H1 (cell line): ENCODE results near the gene CMKLR1. TPM values are rescaled to one million over a fixed set of nuclear protein-coding genes. Genes with fewer than 3 reads are reported as not detected.

ENCODE experiments used
- CTCF ChIA-PET: fragments of 300-600 bp; sonication (Branson Sonifier 250); formaldehyde crosslinking; loops from one replicate; lab custom pipeline; 2021; ENCODE audit not compliant: partially characterized antibody; lab: Charles Lee
- POLR2A ChIA-PET: fragments of 300-600 bp; sonication (Branson Sonifier 250); formaldehyde crosslinking; loops from one replicate; lab custom pipeline; 2021; ENCODE audit warnings: inconsistent platforms; ENCODE audit not compliant: partially characterized antibody; lab: Charles Lee
- DNase-seq, 2 experiments: peaks; one replicate each; pipeline versions ENCODE4 v3.0.0 to v3.0.0-alpha.2; 2010 to 2022; ENCODE audit warnings: low spot score in 2 of 2, low read depth in 1 of 2, mixed read lengths in 1 of 2
- FAIRE-seq: peaks from 2 replicates; lab custom pipeline; 2011; peaks lifted over from hg19 to GRCh38; lab: Jason Lieb, UNC
- H2AFZ ChIP-seq: 2 replicates; pipeline ENCODE4 v1.8.1; 2012; ENCODE audit warnings: low read length, inconsistent platforms
- H2AK5ac ChIP-seq: 2 replicates; pipeline ENCODE4 v1.6.1; 2013; ENCODE audit warnings: low read depth, low read length
- H2BK120ac ChIP-seq: replicated peaks from 2 replicates; pipeline ENCODE3; 2013; ENCODE audit warnings: low read depth, low read length, inconsistent platforms
- H2BK12ac ChIP-seq: 2 replicates; pipeline ENCODE4 v1.6.1; 2013; ENCODE audit warnings: low read depth, low read length
- H2BK15ac ChIP-seq: 2 replicates; pipeline ENCODE4 v1.6.1; 2013; ENCODE audit warnings: low read length
- H2BK20ac ChIP-seq: 2 replicates; pipeline ENCODE4 v1.6.1; 2013; ENCODE audit warnings: low read length
- H2BK5ac ChIP-seq: 2 replicates; pipeline ENCODE4 v1.6.1; 2013; ENCODE audit warnings: low read depth, low read length
- H3K14ac ChIP-seq: 2 replicates; pipeline ENCODE4 v1.6.1; 2013; ENCODE audit warnings: inconsistent platforms; ENCODE audit not compliant: insufficient read length
- H3K18ac ChIP-seq: 2 replicates; pipeline ENCODE4 v1.6.1; 2013; ENCODE audit warnings: low read length; ENCODE audit errors: extremely low read depth
- H3K23ac ChIP-seq: 2 replicates; pipeline ENCODE4 v1.6.1; 2013; ENCODE audit warnings: inconsistent platforms; ENCODE audit not compliant: insufficient read length
- H3K23me2 ChIP-seq: 2 replicates; pipeline ENCODE4 v1.6.1; 2013; ENCODE audit warnings: low read depth, low read length
- H3K27ac ChIP-seq: 2 replicates; pipeline ENCODE4 v1.6.1; 2011; ENCODE audit warnings: low read depth, low read length, inconsistent platforms
- H3K27me3 ChIP-seq, 4 experiments: replicated peaks in 1 of 4; 1 replicate in 1 of 4; 2 replicates in 3 of 4; pipeline versions ENCODE4 v1.6.1 to v1.8.1; 2011 to 2013; ENCODE audit warnings: low read length in 3 of 4, mild to moderate bottlenecking in 3 of 4, inconsistent platforms in 2 of 4, mixed read lengths in 2 of 4, moderate library complexity in 1 of 4; ENCODE audit not compliant: control insufficient read depth in 3 of 4, insufficient read depth in 3 of 4; ENCODE audit errors: extremely low read depth in 1 of 4
- H3K36me3 ChIP-seq, 4 experiments: 2 replicates each; pipeline versions ENCODE4 v1.6.1 to v1.8.1; 2011 to 2013; ENCODE audit warnings: mild to moderate bottlenecking in 4 of 4, low read length in 3 of 4, moderate library complexity in 2 of 4, control low read depth in 1 of 4, inconsistent platforms in 1 of 4; ENCODE audit not compliant: insufficient read depth in 4 of 4, control insufficient read depth in 2 of 4
- H3K4ac ChIP-seq: replicated peaks from 2 replicates; pipeline ENCODE3; 2013; ENCODE audit warnings: low read length, low read depth, mixed read lengths, inconsistent platforms; ENCODE audit not compliant: insufficient read length
- H3K4me1 ChIP-seq, 4 experiments: replicated peaks in 1 of 4; 1 replicate in 1 of 4; 2 replicates in 3 of 4; pipeline versions ENCODE4 v1.6.1 to v1.8.1; 2011 to 2013; ENCODE audit warnings: low read length in 3 of 4, inconsistent platforms in 2 of 4, mixed read lengths in 1 of 4; ENCODE audit not compliant: insufficient read depth in 4 of 4, control insufficient read depth in 3 of 4
- H3K4me2 ChIP-seq, 2 experiments: 2 replicates each; pipeline versions ENCODE4 v1.6.1 to v1.8.1; 2011 to 2013; ENCODE audit warnings: low read depth in 2 of 2, low read length in 2 of 2, control low read depth in 1 of 2, inconsistent platforms in 1 of 2, mild to moderate bottlenecking in 1 of 2; ENCODE audit not compliant: insufficient read depth in 1 of 2
- H3K4me3 ChIP-seq, 4 experiments: fragments of 200-600, 300-600 bp in 1 of 4; sonication (generic), shearing (Covaris generic), sonication (Bioruptor Twin) in 1 of 4; 2 replicates each; pipeline versions ENCODE4 v1.5.1 to v1.8.1; 2011 to 2016; ENCODE audit warnings: low read length in 4 of 4, low read depth in 3 of 4, control low read depth in 2 of 4, inconsistent platforms in 2 of 4, mild to moderate bottlenecking in 2 of 4, mixed read lengths in 1 of 4, moderate library complexity in 1 of 4; ENCODE audit not compliant: insufficient read depth in 2 of 4; ENCODE audit errors: extremely low read depth in 1 of 4
- H3K56ac ChIP-seq: replicated peaks from 2 replicates; pipeline ENCODE3; 2013; ENCODE audit warnings: low read depth, mild to moderate bottlenecking, mixed read lengths, low read length, inconsistent platforms; ENCODE audit not compliant: insufficient read length
- H3K79me1 ChIP-seq: 2 replicates; pipeline ENCODE4 v1.6.1; 2013; ENCODE audit warnings: low read depth, low read length, control low read depth
- H3K79me2 ChIP-seq, 2 experiments: 2 replicates each; pipeline versions ENCODE4 v1.6.1 to v1.8.1; 2012 to 2013; ENCODE audit warnings: low read length in 2 of 2, mild to moderate bottlenecking in 2 of 2, inconsistent platforms in 1 of 2; ENCODE audit not compliant: insufficient read depth in 2 of 2, control insufficient read depth in 1 of 2
- H3K9ac ChIP-seq, 4 experiments: replicated peaks in 1 of 4; 1 replicate in 1 of 4; 2 replicates in 3 of 4; pipeline versions ENCODE4 v1.6.1 to v1.8.1; 2011 to 2013; ENCODE audit warnings: low read depth in 3 of 4, low read length in 3 of 4, control low read depth in 2 of 4, mild to moderate bottlenecking in 2 of 4, moderate library complexity in 2 of 4, inconsistent platforms in 1 of 4; ENCODE audit errors: extremely low read depth in 1 of 4
- H3K9me3 ChIP-seq, 2 experiments: 2 replicates each; pipeline versions ENCODE4 v1.6.1 to v1.8.1; 2012 to 2013; ENCODE audit warnings: mild to moderate bottlenecking in 2 of 2, moderate library complexity in 2 of 2, control low read depth in 1 of 2, inconsistent platforms in 1 of 2, low read depth in 1 of 2, low read length in 1 of 2, mixed read lengths in 1 of 2; ENCODE audit not compliant: insufficient read depth in 2 of 2
- H4K20me1 ChIP-seq, 2 experiments: replicated peaks in 1 of 2; 2 replicates each; pipeline versions ENCODE3 to v1.8.1; 2011 to 2013; ENCODE audit warnings: inconsistent platforms in 2 of 2, low read length in 2 of 2, mild to moderate bottlenecking in 1 of 2; ENCODE audit not compliant: insufficient read depth in 2 of 2, control insufficient read depth in 1 of 2
- H4K5ac ChIP-seq: 2 replicates; pipeline ENCODE4 v1.6.1; 2013; ENCODE audit warnings: low read length, low read depth, mixed read lengths, inconsistent platforms; ENCODE audit not compliant: insufficient read length
- H4K8ac ChIP-seq: 2 replicates; pipeline ENCODE4 v1.8.0; 2013; ENCODE audit warnings: mild to moderate bottlenecking, moderate library complexity, low read length, inconsistent platforms; ENCODE audit not compliant: insufficient read depth; ENCODE audit errors: extremely low read depth
- H4K91ac ChIP-seq: replicated peaks from 2 replicates; pipeline ENCODE3; 2013; ENCODE audit warnings: low read length, mixed read lengths, inconsistent platforms; ENCODE audit not compliant: insufficient read length
- KDM4A ChIP-seq: IDR thresholded peaks from one replicate; pipeline ENCODE4 v1.7.1; 2012; ENCODE audit warnings: low read depth, mild to moderate bottlenecking, moderate library complexity, low read length, inconsistent platforms; ENCODE audit not compliant: severe bottlenecking
- NANOG ChIP-seq: IDR thresholded peaks from 2 replicates; pipeline ENCODE4 v1.6.1; 2011; ENCODE audit warnings: low read length, low read depth, mild to moderate bottlenecking, inconsistent platforms; ENCODE audit not compliant: insufficient read depth, poor library complexity, severe bottlenecking
- POLR2AphosphoS5 ChIP-seq: IDR thresholded peaks from 2 replicates; pipeline ENCODE4 v1.6.1; 2011; ENCODE audit warnings: low read depth, low read length
- SRF ChIP-seq: IDR thresholded peaks from 2 replicates; pipeline ENCODE4 v1.6.1; 2011; ENCODE audit warnings: mild to moderate bottlenecking, low read depth, low read length, moderate library complexity
- YY1 ChIP-seq: IDR thresholded peaks from 2 replicates; pipeline ENCODE4 v1.6.1; 2011; ENCODE audit warnings: low read depth, mild to moderate bottlenecking, low read length
- WGBS, 2 experiments: shearing (Covaris generic) in 1 of 2; methylation state at CpG; one replicate each; pipeline versions ENCODE4 v1.1.6 to v1.1.7; 2013 to 2015; ENCODE audit warnings: low lambda C conversion rate in 2 of 2, mixed read lengths in 2 of 2, inconsistent platforms in 1 of 2, low coverage in 1 of 2, missing lambda C conversion rate in 1 of 2; ENCODE audit not compliant: insufficient replicate concordance in 2 of 2, insufficient coverage in 1 of 2, insufficient read length in 1 of 2; ENCODE audit errors: extremely low coverage in 1 of 2, missing lambda C conversion rate in 1 of 2; 5-methylcytosine and 5-hydroxymethylcytosine counted together
- polyA plus RNA-seq, 7 experiments: library from polyadenylated mRNA; depleted of rRNA in 3 of 7; stranded (reverse) in 5 of 7; unstranded in 2 of 7; fragments of >200 nt in 5 of 7; fragments of 200-250 nt in 2 of 7; gene quantifications; 1 replicate in 5 of 7; 2 replicates in 1 of 7; 4 replicates in 1 of 7; pipeline versions ENCODE4 v1.2.1 to v1.2.3, GENCODE V29; 2011 to 2013; ENCODE audit warnings: missing spikeins in 2 of 7, mixed read lengths in 2 of 7
- total RNA-seq: library from RNA; stranded (reverse); fragmentation: NEBNext Ultra II Directional; extraction: Animal tissue kit (Norgen Biotek cat#: 25700); gene quantifications from 2 replicates; pipeline ENCODE4 v1.2.1, GENCODE V29; 2021

The CMKLR1 gene
- total and polyA plus RNA-seq, 2 of the 8 experiments (the other 6 are each of a cell fraction or from before 2014, with no cell fraction given) = 2.1 to 2.8 TPM

DNA sequence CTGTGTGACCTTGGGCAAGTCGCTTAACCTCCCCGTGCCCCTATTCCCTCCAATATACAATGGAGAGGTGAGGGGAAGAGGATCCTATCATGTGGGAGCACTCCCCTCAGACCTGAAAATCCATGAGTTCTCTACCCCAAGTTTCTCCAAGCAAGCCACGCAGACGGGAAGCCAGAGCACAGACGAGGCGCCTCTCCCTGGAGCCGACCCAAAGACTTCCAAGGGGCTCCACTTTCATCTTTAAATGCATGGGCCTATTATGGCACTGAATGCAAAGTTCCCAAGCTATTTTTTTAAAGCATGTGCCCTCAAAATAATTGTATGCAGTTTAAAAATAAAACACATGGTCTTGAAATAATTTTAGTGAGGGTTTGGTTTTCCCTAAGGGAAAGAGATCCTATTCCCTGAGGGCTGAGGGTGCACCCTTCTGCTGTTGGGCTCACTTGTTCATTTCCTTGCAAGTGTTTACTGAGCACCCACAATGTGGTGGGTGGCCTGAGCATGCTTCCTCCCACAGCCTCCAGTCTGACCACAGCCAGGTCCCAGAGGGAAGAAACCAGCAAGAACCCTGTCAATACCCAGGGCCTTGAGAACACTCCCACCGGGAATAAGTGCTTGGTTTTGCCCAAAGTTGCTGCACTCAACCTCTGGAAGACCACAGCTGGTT, 14.6 kb downstream of the CMKLR1 start:
- CTCF ChIA-PET = interaction anchor here (1.0 to 3.9 kb wide), 7 partner anchors 8 to 172 kb away, joined by 3 to 11 read pairs (median 6); no protein-coding TSS in a partner anchor
- WGBS, 2 experiments = 78% methylated on average over 8 of the region's 8 CpGs; no CpG with 5 or more reads in 1 of the 2 experiments
- Histone ChIP-seq H2BK15ac (no peak overlapping the region), H4K5ac (no peak overlapping the region), H3K18ac (no peak overlapping the region), H3K27me3 (no peaks in the 10 kb centered on the region), H2BK20ac (no peak overlapping the region), H3K79me2 (no peaks in the 10 kb centered on the region), H3K23ac (no peak overlapping the region), H3K27ac (no peak overlapping the region), H4K91ac (no peak overlapping the region), H3K4me1 (peaks cover 4 to 17% (median 8%) of the 10 kb centered on the region in 4 experiments; a peak in 6 of 7 replicates), H2AFZ (no peak overlapping the region), H3K9ac (no peak overlapping the region), H3K14ac (no peak overlapping the region), H3K79me1 (no peaks in the 10 kb centered on the region), H2AK5ac (no peak overlapping the region), H3K4ac (peak overlapping the region; percentile 21), H2BK120ac (no peak overlapping the region), H3K4me3 (no peak overlapping the region), H3K4me2 (no peak overlapping the region), H2BK5ac (no peak overlapping the region), H3K36me3 (no peaks in the 10 kb centered on the region), H3K23me2 (no peaks in the 10 kb centered on the region; the same call in 1 of the 2 replicates), H3K56ac (no peak overlapping the region), H2BK12ac (0 out of 2 replicates have a peak overlapping the region, but pooled peaks have one; percentile 23), H4K20me1 (no peaks in the 10 kb centered on the region), H4K8ac (0 out of 2 replicates have a peak overlapping the region, but pooled peaks have one; percentile 25), H3K9me3 (no peaks in the 10 kb centered on the region)
- DNase-seq = no peak
- no peak for TF ChIP-seq SRF
- no peak for TF ChIP-seq KDM4A
- no peak for TF ChIP-seq POLR2AphosphoS5
- no peak for TF ChIP-seq NANOG
- no peak for TF ChIP-seq YY1
- no peak for FAIRE-seq
- POLR2A ChIA-PET = interaction anchor here (0.7 kb wide), 1 partner anchor 108 kb away, joined by 3 read pairs; no protein-coding TSS in a partner anchor
